WERI-Rb-1 (cell line): ENCODE data around the gene PCAT7.
"Not testable (repeated sequence)": the region's sequence is repeated elsewhere in the genome, so short reads cannot be mapped to it uniquely, and the experiment has no call there.

Experiments
- DNase-seq: peaks from one replicate; pipeline ENCODE4 v3.0.0-alpha.2; 2020
- H3K27ac ChIP-seq: fragments of 250-450 bp; sonication (Bioruptor Pico); 2 replicates; pipeline ENCODE4 v1.5.1; 2020; ENCODE audit warnings: mild to moderate bottlenecking, moderate library complexity
- H3K27me3 ChIP-seq: fragments of 250-450 bp; sonication (Bioruptor Pico); 2 replicates; pipeline ENCODE4 v1.5.1; 2021; ENCODE audit warnings: mild to moderate bottlenecking, low read depth, moderate library complexity; ENCODE audit not compliant: insufficient read depth, severe bottlenecking
- H3K36me3 ChIP-seq: fragments of 250-450 bp; sonication (Bioruptor Pico); 2 replicates; pipeline ENCODE4 v1.5.1; 2020; ENCODE audit warnings: mild to moderate bottlenecking, moderate library complexity
- H3K4me3 ChIP-seq: 2 replicates; pipeline ENCODE4 v1.5.1; 2011; ENCODE audit warnings: low read depth, mild to moderate bottlenecking, control low read depth, low read length
- H3K9me3 ChIP-seq: fragments of 250-450 bp; sonication (Bioruptor Pico); 2 replicates; pipeline ENCODE4 v1.5.1; 2021; ENCODE audit warnings: mild to moderate bottlenecking, moderate library complexity; ENCODE audit not compliant: severe bottlenecking
- CTCF ChIP-seq: IDR thresholded peaks from 2 replicates; pipeline ENCODE4 v1.5.1; 2011; ENCODE audit warnings: low read depth, mild to moderate bottlenecking, control low read depth, inconsistent platforms, low read length

The PCAT7 gene

GRCh38 chr9:94577571-94577970 lies 22.7 kb downstream of the PCAT7 start:
- no peaks in the 10 kb centered on the region for H3K9me3 ChIP-seq
- TF ChIP-seq CTCF = no peak
- no peaks in the 10 kb centered on the region for H3K27me3 ChIP-seq
- no peak for DNase-seq
- no peaks in the 10 kb centered on the region for H3K36me3 ChIP-seq
- H3K27ac ChIP-seq = no peak overlapping the region
- no peak overlapping the region for H3K4me3 ChIP-seq

GRCh38 chr9:94581728-94582127 lies 26.8 kb downstream of the PCAT7 start:
- DNase-seq = no peak
- no peak for TF ChIP-seq CTCF
- Histone ChIP-seq H3K9me3 (no peaks in the 10 kb centered on the region), H3K27me3 (no peaks in the 10 kb centered on the region), H3K27ac (no peak overlapping the region), H3K36me3 (no peaks in the 10 kb centered on the region), H3K4me3 (no peak overlapping the region)

- no peaks in the 10 kb centered on the region for H3K27me3 ChIP-seq
- no peak overlapping the region for H3K27ac ChIP-seq
- H3K9me3 ChIP-seq = no peaks in the 10 kb centered on the region
- no peaks in the 10 kb centered on the region for H3K36me3 ChIP-seq
- DNase-seq = no peak
- H3K4me3 ChIP-seq = no peak overlapping the region
- no peak for TF ChIP-seq CTCF
Measured at GRCh38 chr9:94584555-94584954, 29.7 kb downstream of the PCAT7 start.

- Histone ChIP-seq H3K9me3 (no peaks in the 10 kb centered on the region), H3K36me3 (no peaks in the 10 kb centered on the region), H3K27ac (no peak overlapping the region), H3K27me3 (no peaks in the 10 kb centered on the region), H3K4me3 (no peak overlapping the region)
- no peak for TF ChIP-seq CTCF
- DNase-seq = no peak
Measured at GRCh38 chr9:94586316-94586715, 31.4 kb downstream of the PCAT7 start.

- no peak for DNase-seq
- Histone ChIP-seq H3K4me3 (no peak overlapping the region), H3K36me3 (no peaks in the 10 kb centered on the region), H3K9me3 (no peaks in the 10 kb centered on the region), H3K27me3 (no peaks in the 10 kb centered on the region), H3K27ac (no peak overlapping the region)
- TF ChIP-seq CTCF = no peak
Measured at GRCh38 chr9:94586814-94587213, 31.9 kb downstream of the PCAT7 start.

- Histone ChIP-seq H3K27me3 (no peaks in the 10 kb centered on the region), H3K27ac (no peak overlapping the region), H3K4me3 (no peak overlapping the region), H3K36me3 (no peaks in the 10 kb centered on the region), H3K9me3 (no peaks in the 10 kb centered on the region)
- no peak for DNase-seq
- TF ChIP-seq CTCF = no peak
Measured at GRCh38 chr9:94588681-94589080, 33.8 kb downstream of the PCAT7 start.

GRCh38 chr9:94591046-94591545 lies 36.2 kb downstream of the PCAT7 start:
- H3K36me3 ChIP-seq, H3K4me3 ChIP-seq, H3K27me3 ChIP-seq, DNase-seq, H3K9me3 ChIP-seq, H3K27ac ChIP-seq: not testable (repeated sequence)
